HEK293T (cell line): Measurements from ENCODE around the gene FOXJ2.
"Not testable (repeated sequence)": the region's sequence is repeated elsewhere in the genome, so short reads cannot be mapped to it uniquely, and the experiment has no call there.

Source experiments
- CTBP1 ChIP-seq: fragments of 450-650 bp; IDR thresholded peaks from 2 replicates; pipeline ENCODE4 v1.6.1; 2016; ENCODE audit warnings: borderline replicate concordance
- NFRKB ChIP-seq: fragments of 450-650 bp; IDR thresholded peaks from 2 replicates; pipeline ENCODE4 v1.6.1; 2016; ENCODE audit warnings: mild to moderate bottlenecking, moderate library complexity
- ZNF384 ChIP-seq: fragments of 450-650 bp; IDR thresholded peaks from 2 replicates; pipeline ENCODE4 v1.6.1; 2016

GRCh38 chr12:8001496-8001895, 31.0 kb upstream of the FOXJ2 start:
- not testable (repeated sequence) for TF ChIP-seq CTBP1, ZNF384, NFRKB
